H9 (cell line): ENCODE data around the gene ETV2. TPM values are rescaled to one million over a fixed set of nuclear protein-coding genes. Genes with fewer than 3 reads are reported as not detected.

Experiments used
- DNase-seq: peaks from one replicate; pipeline ENCODE4 v3.0.0-alpha.2; 2017
- H2AFZ ChIP-seq: one replicate; pipeline ENCODE4 v1.6.1; 2013; ENCODE audit warnings: mild to moderate bottlenecking, low read length, control low read depth, moderate library complexity
- H2AK5ac ChIP-seq: 2 replicates; pipeline ENCODE4 v1.6.1; 2013; ENCODE audit warnings: low read length, control low read depth, mixed read lengths; ENCODE audit not compliant: insufficient read length
- H2BK120ac ChIP-seq: one replicate; pipeline ENCODE4 v1.6.1; 2013; ENCODE audit warnings: low read depth, mild to moderate bottlenecking, low read length, control low read depth, inconsistent platforms; ENCODE audit not compliant: poor library complexity, severe bottlenecking
- H2BK12ac ChIP-seq: 2 replicates; pipeline ENCODE4 v1.6.1; 2013; ENCODE audit warnings: low read length, control low read depth, mixed read lengths, low read depth; ENCODE audit not compliant: insufficient read length
- H2BK15ac ChIP-seq: 2 replicates; pipeline ENCODE4 v1.6.1; 2013; ENCODE audit warnings: low read depth, low read length, control low read depth
- H2BK20ac ChIP-seq: one replicate; pipeline ENCODE4 v1.6.1; 2013; ENCODE audit warnings: low read depth, mild to moderate bottlenecking, low read length, control low read depth, inconsistent platforms; ENCODE audit not compliant: poor library complexity, severe bottlenecking
- H2BK5ac ChIP-seq: 2 replicates; pipeline ENCODE4 v1.6.1; 2013; ENCODE audit warnings: low read length, control low read depth, mixed read lengths; ENCODE audit not compliant: insufficient read length
- H3K14ac ChIP-seq: 2 replicates; pipeline ENCODE4 v1.6.1; 2013; ENCODE audit warnings: low read length, control low read depth; ENCODE audit not compliant: insufficient read depth
- H3K18ac ChIP-seq: 2 replicates; pipeline ENCODE4 v1.6.1; 2013; ENCODE audit warnings: low read depth, mild to moderate bottlenecking, mixed read lengths, low read length, control low read depth; ENCODE audit not compliant: insufficient read length
- H3K23ac ChIP-seq: 2 replicates; pipeline ENCODE4 v1.6.1; 2013; ENCODE audit warnings: low read length, control low read depth, mixed read lengths, low read depth; ENCODE audit not compliant: insufficient read length
- H3K23me2 ChIP-seq: 2 replicates; pipeline ENCODE4 v1.6.1; 2013; ENCODE audit warnings: low read depth, mild to moderate bottlenecking, mixed read lengths, low read length, control low read depth; ENCODE audit not compliant: insufficient read length, poor library complexity, severe bottlenecking
- H3K27ac ChIP-seq: 2 replicates; pipeline ENCODE4 v1.5.1; 2013; ENCODE audit warnings: low read length, control low read depth, mixed read lengths, low read depth; ENCODE audit not compliant: insufficient read length
- H3K27me3 ChIP-seq: 2 replicates; pipeline ENCODE4 v1.6.1; 2013; ENCODE audit warnings: low read length, control low read depth, inconsistent platforms; ENCODE audit not compliant: insufficient read depth
- H3K4ac ChIP-seq: 2 replicates; pipeline ENCODE4 v1.6.1; 2013; ENCODE audit warnings: low read depth, mild to moderate bottlenecking, control low read depth, inconsistent platforms, low read length, moderate library complexity
- H3K4me1 ChIP-seq: 2 replicates; pipeline ENCODE4 v1.6.1; 2013; ENCODE audit warnings: low read length, control low read depth, inconsistent platforms; ENCODE audit not compliant: insufficient read depth
- H3K4me2 ChIP-seq: 2 replicates; pipeline ENCODE4 v1.6.1; 2013; ENCODE audit warnings: low read length, control low read depth, mixed read lengths; ENCODE audit not compliant: insufficient read length, insufficient read depth
- H3K56ac ChIP-seq: 2 replicates; pipeline ENCODE4 v1.6.1; 2013; ENCODE audit warnings: low read depth, mild to moderate bottlenecking, mixed read lengths, low read length, control low read depth; ENCODE audit not compliant: insufficient read length
- H3K79me1 ChIP-seq: 2 replicates; pipeline ENCODE4 v1.6.1; 2013; ENCODE audit warnings: low read depth, mild to moderate bottlenecking, moderate library complexity, low read length, control low read depth, inconsistent platforms; ENCODE audit not compliant: insufficient read depth, poor library complexity, severe bottlenecking
- H3K79me2 ChIP-seq: 2 replicates; pipeline ENCODE4 v1.6.1; 2013; ENCODE audit warnings: low read length, control low read depth, inconsistent platforms; ENCODE audit not compliant: insufficient read depth
- H3K9ac ChIP-seq: 2 replicates; pipeline ENCODE4 v1.6.1; 2013; ENCODE audit warnings: low read length, control low read depth, mixed read lengths; ENCODE audit not compliant: insufficient read length; ENCODE audit errors: extremely low read depth
- H3K9me3 ChIP-seq: one replicate; pipeline ENCODE4 v1.6.1; 2013; ENCODE audit warnings: low read depth, low read length, inconsistent platforms; ENCODE audit not compliant: control insufficient read depth
- H3T11ph ChIP-seq: one replicate; pipeline ENCODE4 v1.6.1; 2013; ENCODE audit warnings: mild to moderate bottlenecking, low read length, control low read depth, inconsistent platforms
- H4K20me1 ChIP-seq: one replicate; pipeline ENCODE4 v1.6.1; 2013; ENCODE audit not compliant: control insufficient read depth, insufficient read length, insufficient read depth
- H4K5ac ChIP-seq: 2 replicates; pipeline ENCODE4 v1.6.1; 2013; ENCODE audit warnings: low read depth, mild to moderate bottlenecking, mixed read lengths, low read length, control low read depth; ENCODE audit not compliant: insufficient read length
- H4K8ac ChIP-seq: replicated peaks from 2 replicates; pipeline ENCODE4 v1.6.1; 2013; ENCODE audit warnings: low read length, control low read depth, mixed read lengths, low read depth; ENCODE audit not compliant: insufficient read length
- H4K91ac ChIP-seq: 2 replicates; pipeline ENCODE4 v1.6.1; 2013; ENCODE audit warnings: low read depth, mild to moderate bottlenecking, moderate library complexity, mixed read lengths, low read length, control low read depth; ENCODE audit not compliant: insufficient read length
- H3K27ac Mint-ChIP-seq, 3 experiments: 2 replicates in 2 of 3; 3 replicates in 1 of 3; pipeline ENCODE4 v1.8.0; 2020 to 2021; ENCODE audit warnings: mixed read lengths in 3 of 3, mild to moderate bottlenecking in 1 of 3, moderate library complexity in 1 of 3
- H3K27me3 Mint-ChIP-seq: 2 replicates; pipeline ENCODE4 v1.8.0; 2021; ENCODE audit warnings: low read depth, mild to moderate bottlenecking, moderate library complexity, mixed read lengths
- H3K36me3 Mint-ChIP-seq, 3 experiments: 2 replicates in 2 of 3; 3 replicates in 1 of 3; pipeline ENCODE4 v1.8.0; 2020 to 2021; ENCODE audit warnings: low read depth in 3 of 3, mixed read lengths in 3 of 3; ENCODE audit not compliant: insufficient read depth in 1 of 3
- H3K4me1 Mint-ChIP-seq, 2 experiments: 2 replicates each; pipeline ENCODE4 v1.8.0; 2020; ENCODE audit warnings: mixed read lengths in 2 of 2
- H3K4me3 Mint-ChIP-seq, 2 experiments: 2 replicates in 1 of 2; 3 replicates in 1 of 2; pipeline ENCODE4 v1.8.0; 2020 to 2021; ENCODE audit warnings: mild to moderate bottlenecking in 2 of 2, mixed read lengths in 2 of 2, moderate library complexity in 1 of 2
- H3K9me3 Mint-ChIP-seq, 2 experiments: 2 replicates in 1 of 2; 3 replicates in 1 of 2; pipeline ENCODE4 v1.8.0; 2020; ENCODE audit warnings: mild to moderate bottlenecking in 2 of 2, mixed read lengths in 2 of 2, moderate library complexity in 1 of 2
- CTCF ChIP-seq: fragments of 200-600 bp; sonication (generic); conservative IDR thresholded peaks from 3 replicates; pipeline ENCODE4 v1.8.0; 2021; ENCODE audit warnings: antibody characterized with exemption, mild to moderate bottlenecking
- WGBS: extraction: QIAGEN DNeasy Blood & Tissue Kit; methylation state at CpG from one replicate; pipeline ENCODE4 v1.1.7; 2013; ENCODE audit warnings: missing lambda C conversion rate, low lambda C conversion rate, mixed read lengths; ENCODE audit not compliant: insufficient read length; ENCODE audit errors: extremely low coverage; 5-methylcytosine and 5-hydroxymethylcytosine counted together
- total RNA-seq: library from RNA; stranded (reverse); gene quantifications from 2 replicates; pipeline ENCODE4 v1.2.1, GENCODE V29; 2021

The ETV2 gene
- total RNA-seq, 1 experiment from 2014 or later, result 1.9 TPM

- no peak overlapping the region for H3K14ac ChIP-seq
- no peak overlapping the region for H2AK5ac ChIP-seq
- H3K27ac Mint-ChIP-seq, result no peak overlapping the region
- no peak overlapping the region for H3K4ac ChIP-seq
- no peaks in the 10 kb centered on the region for H4K20me1 ChIP-seq
- no peak overlapping the region for H4K5ac ChIP-seq
- peaks cover 8 to 36% (median 20%) of the 10 kb centered on the region in 3 experiments; a peak in 6 of 7 replicates for H3K36me3 Mint-ChIP-seq
- H3K4me2 ChIP-seq, result no peak overlapping the region
- H3K27ac ChIP-seq, result no peak overlapping the region
- no peak overlapping the region for H3K9ac ChIP-seq
- H2BK15ac ChIP-seq, result no peak overlapping the region
- WGBS, result no CpG with 5 or more reads among the region's 9 CpGs
- H3K56ac ChIP-seq, result no peak overlapping the region
- H3K4me1 ChIP-seq, result no peaks in the 10 kb centered on the region
- no peak overlapping the region for H2BK20ac ChIP-seq
- H2AFZ ChIP-seq, result no peak overlapping the region
- H3K9me3 ChIP-seq, result no peaks in the 10 kb centered on the region
- no peak overlapping the region; a peak in 1 of 5 replicates for H3K4me3 Mint-ChIP-seq
- no peak overlapping the region for H3K23ac ChIP-seq
- no peak overlapping the region for H3K18ac ChIP-seq
- no peak overlapping the region for H4K91ac ChIP-seq
- H3K27me3 ChIP-seq, result no peaks in the 10 kb centered on the region
- no peaks in the 10 kb centered on the region for H3K23me2 ChIP-seq
- H2BK120ac ChIP-seq, result no peak overlapping the region
- H2BK5ac ChIP-seq, result no peak overlapping the region
- no peaks in the 10 kb centered on the region for H3K9me3 Mint-ChIP-seq
- H3K4me1 Mint-ChIP-seq, result no peaks in the 10 kb centered on the region
- no peaks in the 10 kb centered on the region for H3K79me1 ChIP-seq
- no peak overlapping the region for H2BK12ac ChIP-seq
- TF ChIP-seq CTCF, result no peak
- no peak overlapping the region for H3T11ph ChIP-seq
- no peak for DNase-seq
- no peaks in the 10 kb centered on the region; the same call in 1 of the 2 replicates for H3K27me3 Mint-ChIP-seq
- H4K8ac ChIP-seq, result no peak overlapping the region
- H3K79me2 ChIP-seq, result no peaks in the 10 kb centered on the region
Measured at GRCh38 chr19:35621708-35622107, 19.8 kb upstream of the ETV2 start.
